Tibial nerve (tissue), 3 donors: ENCODE measurements around the gene GHDC.

ENCODE experiments used
- POLR2A ChIP-seq, 2 donors: fragments of 450-650 bp; IDR thresholded peaks; one replicate each; pipeline ENCODE4 v1.6.1; 2017; ENCODE audit warnings: antibody characterized with exemption in 2 of 2, mild to moderate bottlenecking in 2 of 2, moderate library complexity in 2 of 2
- TF ChIP-seq, protein P1 (sequence below), 5 experiments: fragments of 200-600 bp in 3 of 5; fragments of 450-650 bp in 2 of 5; sonication (generic) in 3 of 5; IDR thresholded peaks; one replicate each; pipeline ENCODE4 v1.5.1; 2016 to 2019; ENCODE audit warnings: antibody characterized with exemption in 5 of 5, mild to moderate bottlenecking in 3 of 5, moderate library complexity in 2 of 5

DNA sequence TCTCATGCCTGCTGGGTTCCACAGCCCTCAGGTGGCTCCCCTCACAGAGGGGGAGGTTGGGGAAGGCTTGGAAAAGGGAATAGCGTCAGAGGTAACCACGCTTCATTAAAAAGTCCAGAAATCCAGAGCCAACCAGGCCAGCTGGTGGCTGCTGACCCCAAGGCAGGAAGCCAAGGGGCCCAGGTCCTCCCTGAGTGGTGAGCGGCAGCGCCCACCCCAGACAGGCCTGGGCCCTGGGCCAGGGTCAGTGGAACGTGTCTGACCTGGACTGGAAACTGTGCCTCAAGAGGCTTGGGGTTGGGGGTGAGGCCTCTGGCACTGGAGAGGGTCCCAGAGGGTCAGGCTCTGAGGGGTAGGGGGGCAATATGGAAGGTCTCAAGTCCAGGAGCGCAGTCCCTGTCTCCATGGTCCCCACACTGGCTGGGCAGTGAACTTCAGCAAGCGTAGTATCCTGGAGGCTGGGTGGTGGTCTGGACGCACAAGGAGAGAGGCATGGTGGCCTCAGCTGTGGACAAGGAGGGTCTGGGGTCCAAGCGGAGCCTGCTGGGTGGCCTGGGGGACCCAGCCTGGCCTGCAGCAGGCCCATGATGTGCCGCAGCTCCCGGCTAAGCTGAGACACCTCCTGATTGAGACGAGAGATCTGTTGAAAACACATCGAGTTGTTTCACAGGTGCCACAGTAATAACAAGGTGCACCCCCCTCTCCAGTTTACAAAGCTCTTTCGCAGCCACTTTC is 34.3 kb downstream of the GHDC start:
- no peak for TF ChIP-seq POLR2A (IDR thresholded peaks at IDR 0.05)
- TF ChIP-seq, protein P1, sequence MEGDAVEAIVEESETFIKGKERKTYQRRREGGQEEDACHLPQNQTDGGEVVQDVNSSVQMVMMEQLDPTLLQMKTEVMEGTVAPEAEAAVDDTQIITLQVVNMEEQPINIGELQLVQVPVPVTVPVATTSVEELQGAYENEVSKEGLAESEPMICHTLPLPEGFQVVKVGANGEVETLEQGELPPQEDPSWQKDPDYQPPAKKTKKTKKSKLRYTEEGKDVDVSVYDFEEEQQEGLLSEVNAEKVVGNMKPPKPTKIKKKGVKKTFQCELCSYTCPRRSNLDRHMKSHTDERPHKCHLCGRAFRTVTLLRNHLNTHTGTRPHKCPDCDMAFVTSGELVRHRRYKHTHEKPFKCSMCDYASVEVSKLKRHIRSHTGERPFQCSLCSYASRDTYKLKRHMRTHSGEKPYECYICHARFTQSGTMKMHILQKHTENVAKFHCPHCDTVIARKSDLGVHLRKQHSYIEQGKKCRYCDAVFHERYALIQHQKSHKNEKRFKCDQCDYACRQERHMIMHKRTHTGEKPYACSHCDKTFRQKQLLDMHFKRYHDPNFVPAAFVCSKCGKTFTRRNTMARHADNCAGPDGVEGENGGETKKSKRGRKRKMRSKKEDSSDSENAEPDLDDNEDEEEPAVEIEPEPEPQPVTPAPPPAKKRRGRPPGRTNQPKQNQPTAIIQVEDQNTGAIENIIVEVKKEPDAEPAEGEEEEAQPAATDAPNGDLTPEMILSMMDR (IDR thresholded peaks at IDR 0.05), result no peak
